ENCODE data around the gene CRIP2. TPM values are rescaled to one million over a fixed set of nuclear protein-coding genes. Genes with fewer than 3 reads are reported as not detected.

CRIP2 gene
- total RNA-seq, 1 donor from 2014 or later: 130 TPM

- no peak for DNase-seq (ENCODE audit: low spot score)
Measured at GRCh38 chr14:105487986-105488777, 13.6 kb downstream of the CRIP2 start.

GRCh38 chr14:105488781-105489541 is 14.3 kb downstream of the CRIP2 start:
- no peak for DNase-seq (ENCODE audit: low spot score)

DNA sequence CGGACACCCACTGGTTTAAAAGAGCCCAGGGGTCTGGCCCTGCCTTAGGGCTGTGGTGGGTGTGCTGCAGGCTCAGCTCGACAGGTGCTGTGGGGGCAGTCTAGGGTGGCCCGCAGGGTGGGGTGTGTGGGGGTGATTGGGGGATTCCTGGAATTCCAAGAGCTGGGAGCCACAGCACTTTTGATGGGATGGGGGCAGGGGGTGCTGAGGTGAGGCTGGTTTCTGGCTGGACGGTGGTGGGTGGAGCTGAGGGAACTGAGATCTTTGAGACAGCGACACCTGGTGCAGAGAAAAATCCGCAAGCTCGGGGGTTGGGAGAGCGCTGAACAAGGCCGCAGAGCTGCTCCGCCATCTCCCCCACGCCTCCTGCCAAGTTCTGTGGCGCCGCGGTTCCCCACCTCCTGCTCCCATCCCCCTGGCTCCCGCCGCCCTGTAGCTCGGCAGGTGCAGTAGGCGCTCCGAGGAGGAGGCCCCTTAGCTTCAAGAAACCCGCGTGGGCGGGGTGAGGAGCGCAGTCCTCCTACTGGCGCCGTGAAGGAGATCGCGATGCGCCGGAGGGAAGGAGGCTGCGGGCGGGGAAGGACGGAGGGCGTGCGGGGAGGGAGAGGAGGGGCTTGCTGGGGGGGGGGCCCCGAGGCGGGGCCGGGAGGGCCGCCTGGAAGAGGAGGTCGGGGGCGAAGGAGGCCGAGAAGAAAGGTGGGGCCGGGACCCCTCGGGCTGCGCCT is 15.1 kb downstream of the CRIP2 start:
- peak; percentile 90 for DNase-seq (ENCODE audit: low spot score)

- DNase-seq (ENCODE audit: low spot score): no peak
Measured at GRCh38 chr14:105490267-105490571, 15.6 kb downstream of the CRIP2 start.

DNA sequence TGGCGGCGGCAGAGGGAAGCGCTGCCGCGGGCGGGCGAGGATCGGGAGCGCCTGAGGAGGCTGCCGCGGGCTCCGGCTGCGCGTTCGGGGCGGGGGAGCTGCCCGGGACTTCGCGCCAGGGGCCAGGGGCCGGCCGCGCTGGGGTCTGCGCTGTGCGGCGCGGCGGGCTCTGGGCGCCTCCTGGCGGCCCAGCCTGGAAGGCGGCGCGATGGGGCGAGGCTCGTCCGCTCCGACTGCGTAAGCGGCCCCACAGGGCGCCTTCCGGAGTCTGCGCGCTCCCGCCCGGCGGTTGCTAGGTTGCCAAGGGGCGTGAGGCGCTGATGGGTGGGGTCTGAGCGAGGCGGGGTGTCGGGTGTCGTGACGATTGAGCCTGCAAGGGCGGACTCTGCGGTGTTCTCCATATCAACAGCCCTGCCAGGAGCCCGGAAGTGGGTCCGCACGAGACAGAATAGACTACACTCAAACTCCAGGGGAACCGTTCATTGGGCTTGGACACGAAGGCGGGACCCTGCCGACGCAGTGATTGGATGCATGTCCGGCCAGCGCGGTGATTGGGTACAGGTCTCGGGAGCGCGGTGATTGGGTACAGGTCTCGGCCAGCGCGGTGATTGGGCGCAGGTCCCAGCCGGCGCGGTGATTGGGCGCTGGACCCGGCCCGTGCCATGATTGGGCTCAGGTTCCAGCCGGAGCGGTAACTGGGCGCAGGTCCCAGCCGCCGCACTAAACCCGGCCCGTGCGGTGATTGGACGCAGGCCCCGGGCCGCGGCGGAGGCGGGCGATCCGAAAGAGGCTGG is 16.1 kb downstream of the CRIP2 start, which contains the start of gene TEDC1:
TEDC1 (plus strand) TSS at position 675 of the 794 bp plus-strand sequence. CDS start 130 bp downstream, outside the sequence.
- peak; percentile 100 for DNase-seq (ENCODE audit: low spot score)

GRCh38 chr14:105491366-105491973 is 16.8 kb downstream of the CRIP2 start:
- no peak for DNase-seq (ENCODE audit: low spot score)

DNA sequence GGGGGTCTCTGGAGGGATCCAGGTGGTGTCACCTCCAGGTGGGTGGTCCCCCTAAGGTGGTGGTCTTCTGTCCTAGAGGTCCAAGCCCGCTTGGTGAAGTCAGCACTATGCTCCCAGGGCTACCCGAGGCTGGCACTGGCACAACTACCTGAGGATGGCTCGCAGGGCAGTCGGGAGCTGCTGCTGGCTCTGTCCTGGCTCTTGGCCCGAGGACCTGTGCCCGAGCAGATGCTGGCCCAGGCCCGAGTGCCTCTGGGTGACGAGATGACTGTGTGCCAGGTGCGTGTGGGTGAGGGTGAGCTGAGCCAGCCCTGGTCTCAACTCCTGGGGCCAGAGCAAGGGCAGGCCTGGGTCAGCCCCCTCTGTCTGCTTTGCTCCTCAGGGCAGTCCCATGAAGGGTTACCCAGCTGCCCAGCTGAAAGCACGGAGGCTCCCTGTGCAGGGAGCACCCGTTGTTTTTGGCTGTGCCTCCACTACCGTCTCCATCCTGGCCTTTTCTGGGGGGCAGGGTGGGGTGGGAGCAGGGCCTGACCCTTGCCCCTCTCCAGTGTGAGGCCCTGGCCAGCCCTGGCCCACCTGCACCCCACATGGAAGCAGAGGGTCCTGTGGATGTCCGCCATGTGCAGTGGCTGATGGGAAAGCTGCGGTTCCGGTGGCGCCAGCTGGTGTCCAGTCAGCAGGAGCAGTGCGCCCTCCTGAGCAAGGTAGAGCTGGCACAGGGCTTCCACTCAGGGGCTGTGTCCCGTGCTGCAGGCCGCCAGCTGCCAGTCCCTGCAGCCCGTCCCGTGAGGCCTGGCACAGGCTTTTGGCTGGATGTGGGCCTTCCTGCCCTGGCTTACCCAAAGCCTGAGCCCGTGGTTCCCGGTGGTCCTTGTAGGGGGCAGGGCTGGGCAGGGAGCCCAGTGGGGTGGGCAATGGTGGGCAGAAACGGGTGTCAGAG is 17.7 kb downstream of the CRIP2 start:
- DNase-seq (ENCODE audit: low spot score): no peak

- no peak for DNase-seq (ENCODE audit: low spot score)
Measured at GRCh38 chr14:105492971-105493871, 18.6 kb downstream of the CRIP2 start.

- DNase-seq (ENCODE audit: low spot score): no peak
Measured at GRCh38 chr14:105493921-105494605, 19.4 kb downstream of the CRIP2 start.

GRCh38 chr14:105494606-105494929 is 19.9 kb downstream of the CRIP2 start:
- no peak for DNase-seq (ENCODE audit: low spot score)

GRCh38 chr14:105495101-105495989 is 20.7 kb downstream of the CRIP2 start:
- DNase-seq (ENCODE audit: low spot score): no peak

GRCh38 chr14:105495990-105496830 is 21.6 kb downstream of the CRIP2 start:
- DNase-seq (ENCODE audit: low spot score): no peak

- no peak for DNase-seq (ENCODE audit: low spot score)
Measured at GRCh38 chr14:105496831-105497591, 22.4 kb downstream of the CRIP2 start.

DNA sequence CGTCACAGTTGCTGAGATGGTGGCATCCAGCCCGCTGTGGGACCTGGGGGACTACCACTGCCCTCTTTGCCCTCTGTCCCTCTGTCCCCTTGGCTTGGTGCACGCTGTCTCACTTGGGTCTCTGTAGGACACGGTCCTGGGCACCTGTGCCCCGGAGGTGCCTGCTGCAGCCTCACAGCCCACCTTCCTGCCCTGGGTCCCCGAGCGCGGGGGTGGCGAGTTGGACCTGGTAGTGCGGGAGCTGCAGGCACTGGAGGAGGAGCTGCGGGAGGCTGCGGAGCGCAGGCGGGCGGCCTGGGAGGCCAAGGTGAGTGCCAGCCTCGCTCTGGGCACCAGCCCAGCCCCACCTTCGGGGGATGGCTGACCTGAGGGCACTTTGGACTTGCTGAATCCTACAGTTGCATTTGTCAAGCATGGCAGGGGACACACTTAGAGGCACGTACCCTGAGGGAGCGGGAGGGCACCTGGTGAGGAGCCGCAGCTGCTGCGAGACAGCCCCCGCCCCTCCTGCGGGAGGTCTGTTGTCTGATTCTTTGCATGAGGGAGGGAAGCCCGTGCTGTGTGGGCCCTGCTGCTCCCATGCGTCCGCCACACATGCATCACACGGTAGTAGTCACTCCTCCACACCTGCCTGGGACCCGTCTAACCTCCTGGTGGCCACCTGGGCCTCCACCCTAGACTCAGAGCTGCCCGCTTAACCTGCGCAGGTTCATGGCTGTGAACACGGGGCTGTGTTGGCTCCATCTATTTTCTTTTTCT is 23.2 kb downstream of the CRIP2 start:
- no peak for DNase-seq (ENCODE audit: low spot score)
